Astrocyte of the cerebellum (primary cell): ENCODE results near the gene WBP1.

Experiments
- DNase-seq: peaks from one replicate; pipeline ENCODE4 v3.0.0-alpha.2; 2011; ENCODE audit warnings: low read depth
- H3K4me3 ChIP-seq: 2 replicates; pipeline ENCODE4 v1.5.1; 2011; ENCODE audit warnings: mild to moderate bottlenecking, low read depth, low read length, moderate library complexity
- CTCF ChIP-seq: IDR thresholded peaks from 2 replicates; pipeline ENCODE4 v1.5.1; 2012; ENCODE audit warnings: low read length, low read depth, moderate library complexity, mild to moderate bottlenecking; ENCODE audit errors: missing control alignments
- in situ Hi-C: cut with HindIII; loops from 2 replicates; pipeline ENCODE4 v1.10.0; 2017; ENCODE audit warnings: low sequenced_read_pairs

Gene WBP1

GRCh38 chr2:74444498-74445318 lies 13.5 kb upstream of the WBP1 start:
- in situ Hi-C loops, result no loop called here
- no peak overlapping the region for H3K4me3 ChIP-seq
- TF ChIP-seq CTCF, result no peak
- DNase-seq, result no peak

GRCh38 chr2:74447230-74447999 lies 10.8 kb upstream of the WBP1 start:
- in situ Hi-C loops, result no loop called here
- no peak for DNase-seq
- no peak overlapping the region for H3K4me3 ChIP-seq
- no peak for TF ChIP-seq CTCF

GRCh38 chr2:74448771-74449170 lies 9.5 kb upstream of the WBP1 start:
- TF ChIP-seq CTCF, result no peak
- DNase-seq, result no peak
- H3K4me3 ChIP-seq, result no peak overlapping the region
- in situ Hi-C loops, result no loop called here

- no peak for TF ChIP-seq CTCF
- no peak for DNase-seq
- in situ Hi-C loops, result no loop called here
- no peak overlapping the region for H3K4me3 ChIP-seq
Measured at GRCh38 chr2:74450570-74451190, 7.6 kb upstream of the WBP1 start.

- in situ Hi-C loops, result no loop called here
- peak; percentile 97 for DNase-seq
- TF ChIP-seq CTCF, result no peak
- peak within 1 kb of the TSS; percentile 88 for H3K4me3 ChIP-seq
Measured at GRCh38 chr2:74454654-74455511, 3.4 kb upstream of the WBP1 start, which contains the start of gene INO80B. Gene INO80B (plus strand): TSS chr2:74455087. CDS start chr2:74455117, 30 bp downstream.
